CD4-positive, alpha-beta T cell treated with Interleukin-15 for 1 hour (primary cell): ENCODE data around the gene P4HA2.
"Not testable (repeated sequence)": the region's sequence is repeated elsewhere in the genome, so short reads cannot be mapped to it uniquely, and the experiment has no call there.

Source experiments
- DNase-seq: peaks from one replicate; pipeline ENCODE4 v3.0.0-alpha.2; 2020

P4HA2 gene

GRCh38 chr5:132195727-132196126 lies 31.9 kb downstream of the P4HA2 start:
- DNase-seq, result no peak

GRCh38 chr5:132193165-132193694 lies 34.4 kb downstream of the P4HA2 start:
- DNase-seq, result no peak

GRCh38 chr5:132190161-132190817 lies 37.4 kb downstream of the P4HA2 start:
- DNase-seq, result no peak

- no peak for DNase-seq
Measured at GRCh38 chr5:132184588-132184987, 43.1 kb downstream of the P4HA2 start.

- DNase-seq, result no peak
Measured at GRCh38 chr5:132183723-132184122, 43.9 kb downstream of the P4HA2 start.

- no peak for DNase-seq
Measured at GRCh38 chr5:132182359-132183040, 45.2 kb downstream of the P4HA2 start.

GRCh38 chr5:132181011-132181629 lies 46.5 kb downstream of the P4HA2 start:
- no peak for DNase-seq

- DNase-seq, result no peak
Measured at GRCh38 chr5:132180134-132180745, 47.4 kb downstream of the P4HA2 start.

- no peak for DNase-seq
Measured at GRCh38 chr5:132179405-132179804, 48.2 kb downstream of the P4HA2 start.

- no peak for DNase-seq
Measured at GRCh38 chr5:132177691-132178149, 49.9 kb downstream of the P4HA2 start.

GRCh38 chr5:132176987-132177386 lies 50.7 kb downstream of the P4HA2 start:
- DNase-seq, result no peak

- no peak for DNase-seq
Measured at GRCh38 chr5:132176521-132176945, 51.1 kb downstream of the P4HA2 start.

GRCh38 chr5:132162945-132163344 lies 64.7 kb downstream of the P4HA2 start:
- no peak for DNase-seq

- not testable (repeated sequence) for DNase-seq
Measured at GRCh38 chr5:132161574-132162326, 65.9 kb downstream of the P4HA2 start.

GRCh38 chr5:132156413-132156812 lies 71.2 kb downstream of the P4HA2 start:
- DNase-seq, result no peak

GRCh38 chr5:132150565-132150964 lies 77.1 kb downstream of the P4HA2 start:
- no peak for DNase-seq

GRCh38 chr5:132147663-132148062 lies 80.0 kb downstream of the P4HA2 start:
- no peak for DNase-seq

GRCh38 chr5:132145326-132145725 lies 82.3 kb downstream of the P4HA2 start:
- DNase-seq, result not testable (repeated sequence)

GRCh38 chr5:132143148-132143547 lies 84.5 kb downstream of the P4HA2 start:
- no peak for DNase-seq

GRCh38 chr5:132142459-132142858 lies 85.2 kb downstream of the P4HA2 start:
- DNase-seq, result no peak
